ENCODE data around the gene PGLYRP2. TPM values are rescaled to one million over a fixed set of nuclear protein-coding genes. Genes with fewer than 3 reads are reported as not detected.

The PGLYRP2 gene
- polyA plus RNA-seq, 1 donor from 2014 or later, result not detected

GRCh38 chr19:15424121-15424520, 55.2 kb downstream of the PGLYRP2 start:
- peaks cover 20% of the 10 kb centered on the region for H3K36me3 ChIP-seq (ENCODE audit: insufficient read depth, low read length)
- H3F3A ChIP-seq (ENCODE audit: insufficient read depth, low read length, poor library complexity, severe bottlenecking), result no peaks in the 10 kb centered on the region

GRCh38 chr19:15423130-15423529, 56.2 kb downstream of the PGLYRP2 start:
- Histone ChIP-seq H3K4me2 (ENCODE audit: low read length) (no peak overlapping the region), H3K27ac (ENCODE audit: low read length) (no peak overlapping the region), H3K4me3 (ENCODE audit: low read length) (no peak overlapping the region), H2AFZ (ENCODE audit: low read depth, low read length) (no peak overlapping the region), H3K36me3 (ENCODE audit: insufficient read depth, low read length) (peaks cover 20% of the 10 kb centered on the region), H3K9me3 (ENCODE audit: low read length) (no peaks in the 10 kb centered on the region), H3K9me2 (ENCODE audit: insufficient read depth, low read length) (no peaks in the 10 kb centered on the region), H3K79me2 (replicated peaks; ENCODE audit: insufficient read depth, low read length) (peaks cover 5% of the 10 kb centered on the region), H4K20me1 (ENCODE audit: insufficient read depth) (no peaks in the 10 kb centered on the region), H3K27me3 (ENCODE audit: insufficient read depth, low read depth, low read length) (no peaks in the 10 kb centered on the region), H3K9ac (ENCODE audit: low read length) (no peak overlapping the region), H3F3A (ENCODE audit: insufficient read depth, low read length, poor library complexity, severe bottlenecking) (no peaks in the 10 kb centered on the region)
- TF ChIP-seq EZH2 (IDR thresholded peaks at IDR 0.05; ENCODE audit: borderline replicate concordance, insufficient read depth, low read length, poor library complexity, severe bottlenecking), result no peak
- TF ChIP-seq RAD21 (conservative IDR thresholded peaks at IDR 0.05), result no peak
- TF ChIP-seq EP300 (conservative IDR thresholded peaks at IDR 0.05; ENCODE audit: poor library complexity, severe bottlenecking), result no peak
- TF ChIP-seq MXI1 (conservative IDR thresholded peaks at IDR 0.05; ENCODE audit: poor library complexity, severe bottlenecking), result no peak
- TF ChIP-seq CTCF (IDR thresholded peaks at IDR 0.05; ENCODE audit: poor library complexity, severe bottlenecking), result no peak
- TF ChIP-seq SMC3 (conservative IDR thresholded peaks at IDR 0.05; ENCODE audit: poor library complexity), result no peak
- no peak for TF ChIP-seq REST (IDR thresholded peaks at IDR 0.05; ENCODE audit: borderline replicate concordance)
- no peak for TF ChIP-seq TAF1 (IDR thresholded peaks at IDR 0.05; ENCODE audit: low read depth)

More at GRCh38 chr19:15424121-15424520, 55.2 kb downstream of the PGLYRP2 start:
- TF ChIP-seq EP300 (conservative IDR thresholded peaks at IDR 0.05; ENCODE audit: poor library complexity, severe bottlenecking) (no peak), TAF1 (IDR thresholded peaks at IDR 0.05; ENCODE audit: low read depth) (no peak), POLR2AphosphoS5 (IDR thresholded peaks at IDR 0.05) (no peak), REST (IDR thresholded peaks at IDR 0.05; ENCODE audit: borderline replicate concordance) (no peak)
- H3K27ac ChIP-seq (ENCODE audit: low read length), result no peak overlapping the region
- H3K9ac ChIP-seq (ENCODE audit: low read length), result no peak overlapping the region
- H3K27me3 ChIP-seq (ENCODE audit: insufficient read depth, low read depth, low read length), result no peaks in the 10 kb centered on the region
- H2AFZ ChIP-seq (ENCODE audit: low read depth, low read length), result no peak overlapping the region
- no peak overlapping the region for H3K4me2 ChIP-seq (ENCODE audit: low read length)
- no peak overlapping the region for H3K4me3 ChIP-seq (ENCODE audit: low read length)
- H3K9me3 ChIP-seq (ENCODE audit: low read length), result no peaks in the 10 kb centered on the region
- H4K20me1 ChIP-seq (ENCODE audit: insufficient read depth), result no peaks in the 10 kb centered on the region
- H3K79me2 ChIP-seq (replicated peaks; ENCODE audit: insufficient read depth, low read length), result no peaks in the 10 kb centered on the region
- no peaks in the 10 kb centered on the region for H3K9me2 ChIP-seq (ENCODE audit: insufficient read depth, low read length)
